Testis (tissue), 2 donors: Measurements from ENCODE around the gene LAPTM4A.
"Not testable (repeated sequence)": the region's sequence is repeated elsewhere in the genome, so short reads cannot be mapped to it uniquely, and the experiment has no call there.

Experiments used
- CTCF ChIP-seq, 3 experiments: fragments of 450-650 bp in 2 of 3; fragments of 200-600 bp in 1 of 3; sonication (generic) in 1 of 3; IDR thresholded peaks; one replicate each; pipeline ENCODE4 v1.5.1; 2016 to 2019; ENCODE audit warnings: antibody characterized with exemption in 3 of 3, mild to moderate bottlenecking in 2 of 3, moderate library complexity in 1 of 3
- POLR2A ChIP-seq: fragments of 450-650 bp; IDR thresholded peaks from one replicate; pipeline ENCODE4 v1.6.1; 2017; ENCODE audit warnings: antibody characterized with exemption, mild to moderate bottlenecking, moderate library complexity

GRCh38 chr2:20074046-20074648 is 22.7 kb upstream of the LAPTM4A start:
- not testable (repeated sequence) for TF ChIP-seq CTCF (IDR thresholded peaks at IDR 0.05); POLR2A
